Tibial nerve (tissue), 4 donors: ENCODE measurements around the gene SH3GLB2. TPM values are rescaled to one million over a fixed set of nuclear protein-coding genes. Genes with fewer than 3 reads are reported as not detected.

Experiments used
- DNase-seq, 2 donors: peaks; one replicate each; pipeline ENCODE4 v3.0.0-alpha.2; 2019; ENCODE audit warnings: low spot score in 2 of 2
- H3K27ac ChIP-seq, 4 donors: fragments of 200-600 bp; sonication (generic) in 3 of 4; one replicate each; pipeline ENCODE4 v1.5.1; 2017 to 2019; ENCODE audit warnings: mild to moderate bottlenecking in 1 of 4
- H3K27me3 ChIP-seq, 2 donors: fragments of 200-600 bp; sonication (generic) in 1 of 2; one replicate each; pipeline versions ENCODE4 v1.5.1 to v1.6.0; 2017 to 2019
- H3K36me3 ChIP-seq, 3 donors: fragments of 200-600 bp; sonication (generic); one replicate each; pipeline ENCODE4 v1.5.1; 2018 to 2019
- H3K4me1 ChIP-seq, 4 donors: fragments of 200-600 bp; sonication (generic) in 3 of 4; one replicate each; pipeline ENCODE4 v1.5.1; 2017 to 2019
- H3K4me3 ChIP-seq, 4 donors: fragments of 200-600 bp; sonication (generic) in 3 of 4; one replicate each; pipeline ENCODE4 v1.5.1; 2017 to 2019; ENCODE audit warnings: mild to moderate bottlenecking in 1 of 4, moderate library complexity in 1 of 4
- H3K9me3 ChIP-seq, 4 donors: fragments of 200-600 bp; sonication (generic) in 3 of 4; one replicate each; pipeline ENCODE4 v1.5.1; 2017 to 2019
- EP300 ChIP-seq, 2 donors: sonication (generic); formaldehyde crosslinking; IDR thresholded peaks; one replicate each; pipeline ENCODE4 v1.6.1; 2017; ENCODE audit warnings: antibody characterized with exemption in 2 of 2, mild to moderate bottlenecking in 1 of 2
- POLR2A ChIP-seq, 2 donors: fragments of 450-650 bp; IDR thresholded peaks; one replicate each; pipeline ENCODE4 v1.6.1; 2017; ENCODE audit warnings: antibody characterized with exemption in 2 of 2, mild to moderate bottlenecking in 2 of 2, moderate library complexity in 2 of 2
- WGBS, 2 donors: methylation state at CpG; one replicate each; pipeline ENCODE4 v1.1.5; 2018; 5-methylcytosine and 5-hydroxymethylcytosine counted together
- total RNA-seq, 4 donors: library from RNA; depleted of rRNA; stranded (reverse); fragments of >200 nt; gene quantifications; one replicate each; pipeline ENCODE4 v1.1.0, GENCODE V29; 2016
- TF ChIP-seq, protein P1 (sequence below), 5 experiments: fragments of 200-600 bp in 3 of 5; fragments of 450-650 bp in 2 of 5; sonication (generic) in 3 of 5; IDR thresholded peaks; one replicate each; pipeline ENCODE4 v1.5.1; 2016 to 2019; ENCODE audit warnings: antibody characterized with exemption in 5 of 5, mild to moderate bottlenecking in 3 of 5, moderate library complexity in 2 of 5

Gene SH3GLB2
- total RNA-seq, 4 donors from 2014 or later, result 117 to 175 (median 129) TPM

DNA sequence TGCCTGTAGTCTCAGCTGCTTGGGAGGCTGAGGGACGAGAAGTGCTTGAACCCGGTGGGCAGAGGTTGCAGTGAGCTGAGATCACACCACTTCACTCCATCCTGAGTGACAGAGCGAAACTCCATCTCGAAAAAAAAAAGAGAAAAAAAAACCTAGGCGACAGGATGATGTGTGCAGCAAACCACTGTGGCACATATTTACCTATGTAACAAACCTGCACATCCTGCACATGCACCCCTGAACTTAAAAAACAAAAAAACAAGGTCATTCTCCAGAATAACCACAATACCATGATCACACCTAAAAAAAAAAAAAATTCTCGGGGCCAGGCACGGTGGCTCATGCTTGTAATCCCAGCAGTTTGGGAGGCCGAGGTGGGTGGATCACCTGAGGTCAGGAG, 45.3 kb upstream of the SH3GLB2 start:
- DNase-seq, result no peak
- Histone ChIP-seq H3K27ac (no peak overlapping the region), H3K4me1 (no peaks in the 10 kb centered on the region), H3K27me3 (no peaks in the 10 kb centered on the region), H3K36me3 (peaks cover 0 to 34% (median 0%) of the 10 kb centered on the region in 3 donors), H3K4me3 (no peak overlapping the region), H3K9me3 (no peaks in the 10 kb centered on the region)
- TF ChIP-seq EP300 (IDR thresholded peaks at IDR 0.05) (no peak), POLR2A (IDR thresholded peaks at IDR 0.05) (no peak)
- TF ChIP-seq, protein P1, sequence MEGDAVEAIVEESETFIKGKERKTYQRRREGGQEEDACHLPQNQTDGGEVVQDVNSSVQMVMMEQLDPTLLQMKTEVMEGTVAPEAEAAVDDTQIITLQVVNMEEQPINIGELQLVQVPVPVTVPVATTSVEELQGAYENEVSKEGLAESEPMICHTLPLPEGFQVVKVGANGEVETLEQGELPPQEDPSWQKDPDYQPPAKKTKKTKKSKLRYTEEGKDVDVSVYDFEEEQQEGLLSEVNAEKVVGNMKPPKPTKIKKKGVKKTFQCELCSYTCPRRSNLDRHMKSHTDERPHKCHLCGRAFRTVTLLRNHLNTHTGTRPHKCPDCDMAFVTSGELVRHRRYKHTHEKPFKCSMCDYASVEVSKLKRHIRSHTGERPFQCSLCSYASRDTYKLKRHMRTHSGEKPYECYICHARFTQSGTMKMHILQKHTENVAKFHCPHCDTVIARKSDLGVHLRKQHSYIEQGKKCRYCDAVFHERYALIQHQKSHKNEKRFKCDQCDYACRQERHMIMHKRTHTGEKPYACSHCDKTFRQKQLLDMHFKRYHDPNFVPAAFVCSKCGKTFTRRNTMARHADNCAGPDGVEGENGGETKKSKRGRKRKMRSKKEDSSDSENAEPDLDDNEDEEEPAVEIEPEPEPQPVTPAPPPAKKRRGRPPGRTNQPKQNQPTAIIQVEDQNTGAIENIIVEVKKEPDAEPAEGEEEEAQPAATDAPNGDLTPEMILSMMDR (IDR thresholded peaks at IDR 0.05), result no peak
- WGBS, 2 donors, result 85 to 89% methylated on average over 8 of the region's 8 CpGs

DNA sequence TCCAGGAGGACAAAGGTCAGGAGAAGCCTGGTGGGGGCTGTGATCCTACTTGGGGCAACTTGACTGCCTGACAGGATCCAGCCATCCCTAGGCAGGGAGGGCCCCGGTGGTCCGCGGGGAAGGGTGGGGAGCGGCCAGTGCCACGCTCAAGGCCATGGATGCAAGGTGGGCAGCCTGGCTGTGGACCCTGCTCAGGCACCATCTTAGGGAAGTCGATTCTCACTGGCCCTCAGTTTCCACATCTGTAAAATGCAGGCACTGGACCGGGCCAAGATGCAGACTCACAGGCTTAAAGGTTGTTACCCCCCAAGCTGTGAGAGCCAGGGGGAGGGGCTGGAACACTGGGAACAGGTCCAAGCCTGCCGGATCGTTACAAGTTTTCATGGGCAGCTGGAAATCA, 44.0 kb upstream of the SH3GLB2 start:
- TF ChIP-seq POLR2A (IDR thresholded peaks at IDR 0.05) (no peak), EP300 (IDR thresholded peaks at IDR 0.05) (no peak)
- TF ChIP-seq, protein P1 (IDR thresholded peaks at IDR 0.05), result no peak
- Histone ChIP-seq H3K36me3 (peaks cover 0 to 47% (median 0%) of the 10 kb centered on the region in 3 donors), H3K27me3 (no peaks in the 10 kb centered on the region), H3K4me3 (no peak overlapping the region), H3K9me3 (no peaks in the 10 kb centered on the region), H3K27ac (no peak overlapping the region), H3K4me1 (no peaks in the 10 kb centered on the region)
- DNase-seq, result no peak
- WGBS, 2 donors, result 56 to 68% methylated on average over 8 to 9 of the region's 9 CpGs

DNA sequence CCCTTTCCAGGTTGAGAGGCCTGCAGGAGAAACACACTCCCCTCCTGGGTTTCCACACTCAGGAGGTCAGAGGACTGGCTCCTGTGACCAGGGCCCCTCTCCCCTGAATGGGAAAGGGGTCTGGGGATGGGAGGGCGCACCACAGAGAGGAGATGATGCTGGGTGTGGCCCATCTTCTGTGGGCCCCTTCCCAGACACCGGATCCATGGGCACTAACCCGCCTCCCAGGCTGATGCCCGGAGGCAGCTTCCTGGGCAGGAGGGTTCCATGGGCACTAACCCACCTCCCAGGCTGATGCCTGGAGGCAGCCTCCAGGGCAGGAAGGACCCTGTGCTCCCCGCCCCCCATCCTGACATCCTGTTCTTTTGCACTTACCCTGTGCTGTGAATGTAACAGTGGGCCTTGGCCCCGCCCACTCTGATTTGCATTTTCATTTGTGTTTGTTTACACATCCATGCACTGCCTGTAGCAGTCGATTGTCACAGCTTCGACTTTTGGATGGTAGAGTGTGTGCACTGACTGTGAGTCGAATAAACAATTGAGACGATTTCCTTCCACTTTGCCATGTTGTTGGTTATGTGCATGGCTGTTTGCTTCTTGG, 43.5 kb upstream of the SH3GLB2 start:
- WGBS, 2 donors, result 59 to 64% methylated on average over 7 to 9 of the region's 10 CpGs
- DNase-seq, result no peak
- no peaks in the 10 kb centered on the region for H3K9me3 ChIP-seq
- peaks cover 0 to 52% (median 0%) of the 10 kb centered on the region in 3 donors for H3K36me3 ChIP-seq
- TF ChIP-seq POLR2A (IDR thresholded peaks at IDR 0.05) (no peak), EP300 (IDR thresholded peaks at IDR 0.05) (no peak)
- TF ChIP-seq, protein P1 (IDR thresholded peaks at IDR 0.05), result no peak
- no peak overlapping the region for H3K4me3 ChIP-seq
- H3K27ac ChIP-seq, result no peak overlapping the region
- no peaks in the 10 kb centered on the region for H3K4me1 ChIP-seq
- no peaks in the 10 kb centered on the region for H3K27me3 ChIP-seq

DNA sequence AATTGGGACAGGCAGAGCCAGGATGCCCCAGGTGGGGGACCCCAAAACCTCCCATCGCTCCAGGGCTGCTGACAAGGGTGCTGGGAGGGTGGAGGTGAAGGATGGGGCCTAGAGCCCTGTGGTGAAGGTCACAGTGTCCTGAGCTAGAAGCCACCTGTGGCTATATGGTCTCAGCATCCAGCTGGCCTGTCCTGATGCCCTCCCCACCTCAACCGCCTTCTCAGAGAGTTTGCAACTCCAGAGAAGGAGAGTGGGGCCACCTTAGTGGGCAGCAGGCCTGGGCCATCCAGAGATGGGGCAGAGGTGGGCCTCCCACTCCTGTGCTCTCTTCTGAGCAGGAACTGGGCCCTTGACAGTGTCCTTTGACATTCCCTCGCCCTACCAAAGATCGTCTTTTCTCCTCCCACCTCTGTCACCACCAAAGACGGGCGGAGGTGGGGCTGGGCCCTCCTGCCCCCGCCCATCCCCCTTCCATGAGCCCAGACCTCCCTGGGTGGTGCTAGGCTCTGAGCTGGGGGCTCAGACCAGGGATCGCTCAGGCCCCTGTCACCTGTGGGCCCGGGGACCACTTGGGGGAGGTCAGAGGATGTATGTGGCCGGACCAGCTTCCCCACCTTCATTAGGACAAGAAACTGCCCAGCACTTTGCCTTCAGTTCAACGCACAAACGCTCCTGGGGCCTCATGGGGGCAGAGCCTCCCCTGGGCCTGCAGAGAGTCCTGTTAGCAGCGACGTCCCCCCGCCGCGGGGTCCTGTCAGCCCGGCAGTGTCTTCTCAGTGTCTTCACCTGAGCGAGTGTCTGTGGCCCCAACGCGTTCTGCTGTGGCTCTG, 42.8 kb upstream of the SH3GLB2 start:
- Histone ChIP-seq H3K9me3 (no peaks in the 10 kb centered on the region), H3K36me3 (peaks cover 0 to 57% (median 3%) of the 10 kb centered on the region in 3 donors), H3K4me1 (no peaks in the 10 kb centered on the region), H3K27me3 (no peaks in the 10 kb centered on the region), H3K4me3 (no peak overlapping the region), H3K27ac (no peak overlapping the region)
- TF ChIP-seq POLR2A (IDR thresholded peaks at IDR 0.05) (no peak), EP300 (IDR thresholded peaks at IDR 0.05) (no peak)
- TF ChIP-seq, protein P1 (IDR thresholded peaks at IDR 0.05), result no peak
- WGBS, 2 donors, result 69 to 71% methylated on average over 16 to 20 of the region's 21 CpGs
- no peak for DNase-seq
